Pancreas (tissue), 10 donors: ENCODE measurements around the gene CKS1B. TPM values are rescaled to one million over a fixed set of nuclear protein-coding genes. Genes with fewer than 3 reads are reported as not detected.

Source experiments
- ATAC-seq, 4 donors: fragments of 200-7000 bp; cut with Tn5 transposase; one replicate each; pipeline versions ENCODE4 v1.8.0 to v1.9.1; 2020; ENCODE audit warnings: mild to moderate bottlenecking in 4 of 4, moderate library complexity in 4 of 4
- DNase-seq, 6 donors: peaks; one replicate each; pipeline ENCODE4 v3.0.0-alpha.2; 2020
- FAIRE-seq: peaks from 2 replicates; lab custom pipeline; 2012; peaks lifted over from hg19 to GRCh38; lab: Jason Lieb, UNC
- H3K27ac ChIP-seq, 4 donors: fragments of 200-600 bp; sonication (generic); 1 replicate in 3 of 4; 2 replicates in 1 of 4; pipeline versions ENCODE4 v1.5.0 to v1.8.0; 2020
- H3K27me3 ChIP-seq, 4 donors: fragments of 200-600 bp; one replicate each; pipeline ENCODE4 v1.8.0; 2021
- H3K36me3 ChIP-seq, 3 donors: fragments of 200-600 bp; sonication (generic) in 1 of 3; one replicate each; pipeline versions ENCODE4 v1.5.0 to v1.8.0; 2020 to 2021
- H3K4me1 ChIP-seq, 3 donors: fragments of 200-600 bp; one replicate each; pipeline ENCODE4 v1.8.0; 2021
- H3K4me3 ChIP-seq, 4 donors: fragments of 200-600 bp; sonication (generic) in 2 of 4; one replicate each; pipeline versions ENCODE4 v1.5.0 to v1.8.0; 2020 to 2021
- H3K9me3 ChIP-seq, 4 donors: fragments of 200-600 bp; one replicate each; pipeline ENCODE4 v1.8.0; 2021
- CTCF ChIP-seq, 4 donors: fragments of 200-600 bp; sonication (generic) in 3 of 4; IDR thresholded peaks; one replicate each; pipeline versions ENCODE4 v1.5.0 to v1.8.0; 2021; ENCODE audit warnings: antibody characterized with exemption in 4 of 4
- WGBS, 2 donors: extraction: QIAGEN DNeasy Blood & Tissue Kit; methylation state at CpG; one replicate each; pipeline ENCODE4 v1.1.7; 2013; 5-methylcytosine and 5-hydroxymethylcytosine counted together
- intact Hi-C, 3 donors: fragments of 100-400 bp; cut with DNase I; formaldehyde crosslinking; loops; one replicate each; pipeline versions ENCODE4 v1.11.1 to v1.14.2; 2022
- polyA plus RNA-seq, 2 donors: library from polyadenylated mRNA; stranded (reverse); fragments of 200-250 nt; gene quantifications; one replicate each; pipeline ENCODE4 v1.2.3, GENCODE V29; 2013
- total RNA-seq, 6 donors: library from RNA; stranded (reverse); fragmentation: NEBNext Ultra II Directional in 4 of 6; extraction: Animal tissue kit (Norgen Biotek cat#: 25700) in 4 of 6; gene quantifications; one replicate each; pipeline versions ENCODE4 v1.2.1 to v1.2.4, GENCODE V29; 2021 to 2023
- donor health status: healthy with polysubstance abuse.
- donor health status: DM: no; HTN: no; CAD: no; lungs with moderate emphysema.
- donor health status: DM: no; HTN: no; CAD: no.
- donor health status: control.
- donor health status: control.
- donor health status: Bipolar disorder and iron deficiency.
- donor health status: DM: yes; HTN: yes; CAD: no.
- donor health status: DM: no; HTN: no; CAD: no.
- donor health status: DM: no; HTN: no; CAD: no.
- donor health status: DM: yes; HTN: yes; CAD: no.

CKS1B gene
- total and polyA plus RNA-seq, 8 donors: 6.7 to 19.5 (median 10.2) TPM

GRCh38 chr1:155004352-155005075, 30.0 kb downstream of the CKS1B start:
- Histone ChIP-seq H3K27ac (peak overlapping the region; percentile 80 to 98 (median 92)), H3K9me3 (no peaks in the 10 kb centered on the region), H3K4me1 (peaks cover 26 to 49% (median 34%) of the 10 kb centered on the region in 3 donors), H3K27me3 (no peaks in the 10 kb centered on the region), H3K4me3 (peak overlapping the region; percentile 58 to 87 (median 70)), H3K36me3 (no peaks in the 10 kb centered on the region)
- DNase-seq (no peak), FAIRE-seq (no peak), ATAC-seq (no peak)
- WGBS, 2 donors: 4 to 12% methylated on average over 5 of the region's 5 CpGs
- TF ChIP-seq CTCF (IDR thresholded peaks at IDR 0.05): no peak
- intact Hi-C loops: no loop called here

- TF ChIP-seq CTCF (IDR thresholded peaks at IDR 0.05): no peak
- no peaks in the 10 kb centered on the region for H3K27me3 ChIP-seq
- intact Hi-C loops: no loop called here
- DNase-seq: peak; percentile 79 to 91 (median 82)
- H3K9me3 ChIP-seq: no peaks in the 10 kb centered on the region
- no peak for FAIRE-seq
- 10 to 14% methylated on average over 17 of the region's 17 CpGs for WGBS, 2 donors
- H3K27ac ChIP-seq: peak overlapping the region; percentile 80 to 98 (median 92)
- H3K4me3 ChIP-seq: peak overlapping the region in 3 of 4 donors; percentile 58 to 87 (median 67)
- peak; percentile 1 to 8 (median 4) for ATAC-seq
- peaks cover 21 to 43% (median 30%) of the 10 kb centered on the region in 3 donors for H3K4me1 ChIP-seq
- no peaks in the 10 kb centered on the region for H3K36me3 ChIP-seq
Observed at GRCh38 chr1:155005076-155006011, 30.9 kb downstream of the CKS1B start.

- no peak for TF ChIP-seq CTCF (IDR thresholded peaks at IDR 0.05)
- peak overlapping the region in 3 of 4 donors; percentile 87 to 98 (median 97) for H3K27ac ChIP-seq
- intact Hi-C loops: no loop called here
- no peak overlapping the region for H3K4me3 ChIP-seq
- FAIRE-seq (no peak), DNase-seq (no peak), ATAC-seq (no peak)
- WGBS, 2 donors: 42 to 51% methylated on average over 2 of the region's 2 CpGs
- H3K4me1 ChIP-seq: peaks cover 25 to 52% (median 34%) of the 10 kb centered on the region in 3 donors
- H3K9me3 ChIP-seq: no peaks in the 10 kb centered on the region
- H3K27me3 ChIP-seq: no peaks in the 10 kb centered on the region
- no peaks in the 10 kb centered on the region for H3K36me3 ChIP-seq
Observed at GRCh38 chr1:155006601-155007101, 32.2 kb downstream of the CKS1B start.

DNA sequence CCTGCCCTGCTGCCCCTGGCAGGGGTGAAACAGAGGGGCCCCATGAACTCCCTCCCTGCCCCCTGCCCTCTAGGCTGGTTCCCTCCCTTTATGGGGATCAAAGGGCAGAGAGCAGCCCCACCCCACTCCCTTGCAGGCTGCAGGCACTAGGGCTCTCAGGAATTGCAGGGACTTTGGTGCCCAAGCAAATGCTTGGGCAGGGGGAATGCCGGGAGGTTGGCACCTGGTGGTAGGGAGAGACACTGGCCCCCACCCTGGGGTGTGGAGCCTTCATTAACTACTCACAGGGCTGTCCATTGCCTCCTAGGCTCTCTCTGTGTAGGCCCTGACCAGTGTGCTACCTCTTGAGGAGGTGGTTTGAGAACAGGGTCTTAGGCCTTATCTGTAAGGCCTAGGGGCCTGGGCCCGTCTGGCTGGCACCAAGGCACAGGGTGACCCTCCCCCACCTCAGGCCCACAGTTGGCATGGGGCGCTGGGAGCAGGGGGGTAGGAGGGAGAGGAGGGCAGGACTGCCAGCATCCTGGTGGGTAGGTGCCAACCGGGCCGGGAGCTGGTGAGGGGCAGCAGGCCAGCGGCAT, 32.9 kb downstream of the CKS1B start:
- Histone ChIP-seq H3K4me3 (peak overlapping the region in 2 of 4 donors; percentile 13 to 23), H3K27ac (peak overlapping the region in 3 of 4 donors; percentile 39 to 47 (median 42)), H3K36me3 (no peaks in the 10 kb centered on the region), H3K27me3 (no peaks in the 10 kb centered on the region), H3K9me3 (no peaks in the 10 kb centered on the region), H3K4me1 (peaks cover 32 to 58% (median 34%) of the 10 kb centered on the region in 3 donors)
- TF ChIP-seq CTCF (IDR thresholded peaks at IDR 0.05): no peak
- intact Hi-C loops: no loop called here
- peak in 5 of 6 donors; percentile 68 to 91 (median 78) for DNase-seq
- no peak for FAIRE-seq
- peak in 3 of 4 donors; percentile 8 to 31 (median 17) for ATAC-seq
- WGBS, 2 donors: 13% methylated on average over 4 to 6 of the region's 6 CpGs
